GM10847 (cell line): ENCODE measurements around the gene GPR3.

ENCODE experiments used
- POLR2A ChIP-seq: IDR thresholded peaks from 2 replicates; pipeline ENCODE4 v1.6.1; 2011; ENCODE audit not compliant: insufficient read length; ENCODE audit errors: extremely low read depth

Gene GPR3

GRCh38 chr1:27355683-27356082 lies 36.7 kb upstream of the GPR3 start:
- no peak for TF ChIP-seq POLR2A

- TF ChIP-seq POLR2A = no peak
These were observed 36.2 kb upstream of the GPR3 start for GRCh38 chr1:27356277-27356618.

- no peak for TF ChIP-seq POLR2A
These were observed 35.7 kb upstream of the GPR3 start for GRCh38 chr1:27356619-27357280.

GRCh38 chr1:27357281-27358037 lies 35.0 kb upstream of the GPR3 start:
- no peak for TF ChIP-seq POLR2A

DNA sequence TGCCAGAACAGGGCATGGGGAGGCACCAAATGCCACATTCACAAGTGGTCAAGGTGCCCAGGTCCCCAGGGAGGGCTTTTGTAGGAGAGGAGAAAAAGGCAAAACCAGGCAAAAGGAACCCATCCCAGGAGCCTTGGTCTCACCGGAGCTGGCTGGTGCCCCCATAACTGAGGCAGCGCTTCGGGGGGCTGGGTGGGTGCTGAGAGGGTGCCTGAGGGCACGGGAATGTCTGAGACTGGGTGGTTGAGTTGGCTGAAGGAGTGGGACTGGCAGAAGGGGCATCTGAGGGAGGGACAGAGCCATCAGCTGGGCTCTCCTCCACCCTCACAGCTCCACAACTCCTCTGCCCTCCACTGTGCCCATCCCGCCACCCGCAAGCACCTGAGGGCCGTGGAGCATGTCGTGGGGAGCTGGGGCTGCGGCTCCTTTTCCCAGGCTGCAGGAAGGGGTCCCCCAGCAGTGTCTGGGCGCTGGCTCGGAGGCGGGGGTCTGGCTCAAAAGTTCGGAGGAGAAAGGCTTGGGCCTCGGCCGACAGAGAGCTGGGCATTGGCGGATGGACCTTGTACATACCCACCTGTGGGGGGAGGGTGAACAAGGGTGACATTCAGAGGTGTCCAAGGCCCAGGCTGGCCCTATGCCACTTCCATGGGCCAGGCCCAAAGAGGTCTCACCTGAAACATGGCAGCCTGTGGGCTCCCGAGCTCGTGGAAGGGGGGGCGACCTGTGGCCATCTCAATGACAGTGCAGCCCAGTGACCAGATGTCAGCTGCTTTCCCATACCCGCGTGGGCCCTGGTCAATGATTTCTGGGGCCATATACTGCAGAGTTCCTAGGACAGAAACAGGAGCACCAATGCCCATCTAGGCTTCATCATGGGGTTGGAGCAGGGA lies 34.1 kb upstream of the GPR3 start:
- no peak for TF ChIP-seq POLR2A

GRCh38 chr1:27358928-27359313 lies 33.5 kb upstream of the GPR3 start:
- TF ChIP-seq POLR2A = no peak

- TF ChIP-seq POLR2A = no peak
These were observed 32.6 kb upstream of the GPR3 start for GRCh38 chr1:27359822-27360158.

GRCh38 chr1:27360159-27361043 lies 32.0 kb upstream of the GPR3 start:
- TF ChIP-seq POLR2A = no peak

- no peak for TF ChIP-seq POLR2A
These were observed 31.4 kb upstream of the GPR3 start for GRCh38 chr1:27361044-27361402.

DNA sequence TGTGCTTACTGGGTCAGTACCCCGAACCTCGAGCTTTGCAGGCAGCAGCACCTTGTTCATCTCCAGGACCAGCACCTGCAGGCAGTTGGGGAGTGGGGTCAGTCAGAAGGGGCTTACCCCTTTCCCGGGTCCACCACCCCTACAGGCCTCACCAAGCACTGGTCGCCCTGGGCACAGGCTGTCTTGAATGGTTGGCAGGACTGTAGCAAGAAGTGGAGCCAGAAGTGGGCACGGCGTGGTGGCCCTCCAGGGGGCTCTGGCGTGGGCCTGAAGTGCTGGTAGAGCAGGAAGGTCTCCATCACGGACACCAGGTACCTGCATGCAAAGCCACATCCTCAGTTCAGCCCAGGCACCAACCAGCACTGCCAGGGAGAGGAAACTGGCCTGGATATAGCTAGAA lies 30.9 kb upstream of the GPR3 start:
- no peak for TF ChIP-seq POLR2A

DNA sequence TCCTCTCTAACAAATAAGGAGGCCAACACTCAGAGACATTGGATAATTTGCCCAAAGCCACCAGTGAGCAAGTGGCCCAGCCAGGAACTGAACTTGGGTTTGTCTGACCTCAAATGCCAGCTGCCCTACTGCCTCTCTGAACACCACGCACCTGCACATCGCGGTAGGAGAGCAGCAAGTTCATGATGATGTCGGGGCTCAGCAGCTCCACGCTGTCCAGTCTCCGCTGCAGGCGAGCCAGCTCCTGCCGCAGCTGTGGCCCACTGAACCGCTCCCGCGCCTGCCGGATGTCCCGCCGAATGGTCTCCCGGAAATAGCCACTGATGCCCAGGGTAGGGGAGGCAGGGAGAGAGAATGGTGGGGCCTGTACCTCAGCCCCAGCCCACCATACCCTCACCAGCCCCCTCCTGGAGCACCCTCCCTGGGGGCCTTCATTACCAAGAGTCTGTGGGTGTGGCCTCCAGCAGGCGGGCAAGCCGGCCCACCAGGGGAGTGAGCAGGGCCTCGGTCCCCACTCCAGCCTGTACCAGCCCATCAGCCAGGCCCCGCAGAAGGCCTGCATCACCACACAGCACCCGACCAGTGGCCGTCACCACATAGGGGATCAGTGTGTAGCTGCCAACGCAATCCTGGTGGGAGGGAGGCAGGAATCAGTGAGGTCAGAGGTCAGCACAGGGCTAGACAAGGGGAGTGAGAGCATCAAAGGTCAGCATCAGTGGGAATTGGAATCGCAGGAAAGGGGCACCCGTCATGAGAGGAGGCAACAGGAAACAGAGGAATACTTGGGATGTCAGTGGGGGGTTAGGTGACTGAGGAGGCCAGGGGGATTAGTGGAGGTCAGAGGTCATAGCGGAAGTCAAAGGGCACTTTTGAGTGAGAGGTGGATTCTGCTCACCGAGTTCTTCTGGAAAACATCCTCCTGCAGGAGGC lies 28.4 kb upstream of the GPR3 start:
- TF ChIP-seq POLR2A = no peak

DNA sequence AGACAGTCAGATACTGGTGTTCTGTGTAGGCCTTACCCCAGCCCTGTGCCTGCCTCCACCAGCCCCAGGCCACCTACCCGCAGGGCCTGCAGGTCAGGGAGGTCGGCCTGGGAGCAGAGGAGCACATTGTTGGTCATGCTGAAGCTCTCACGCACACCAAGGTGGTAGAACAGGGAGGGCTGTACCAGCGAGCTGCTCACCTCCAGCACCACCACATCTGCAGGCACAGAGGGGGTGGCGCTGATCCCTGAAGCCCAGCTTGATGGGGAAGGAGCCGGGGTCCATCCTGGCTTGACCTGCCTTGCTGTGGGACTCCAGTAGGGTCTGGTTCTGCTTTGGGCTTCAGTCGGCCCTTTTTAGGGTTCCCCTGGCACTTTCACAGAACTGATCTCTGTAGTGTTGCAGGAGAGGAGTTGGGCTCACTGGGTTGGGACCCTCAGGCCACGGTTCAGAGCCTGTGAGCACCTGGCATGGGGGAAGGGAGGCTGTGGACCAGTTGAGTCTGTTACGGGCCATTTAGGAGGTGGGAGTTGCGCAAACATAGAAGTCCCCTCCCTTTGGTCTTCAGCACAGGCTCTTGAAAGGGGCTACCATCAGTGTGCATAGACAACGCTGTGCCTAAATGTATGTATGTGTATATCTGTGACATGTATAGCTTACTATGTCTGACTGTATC lies 27.6 kb upstream of the GPR3 start:
- no peak for TF ChIP-seq POLR2A

DNA sequence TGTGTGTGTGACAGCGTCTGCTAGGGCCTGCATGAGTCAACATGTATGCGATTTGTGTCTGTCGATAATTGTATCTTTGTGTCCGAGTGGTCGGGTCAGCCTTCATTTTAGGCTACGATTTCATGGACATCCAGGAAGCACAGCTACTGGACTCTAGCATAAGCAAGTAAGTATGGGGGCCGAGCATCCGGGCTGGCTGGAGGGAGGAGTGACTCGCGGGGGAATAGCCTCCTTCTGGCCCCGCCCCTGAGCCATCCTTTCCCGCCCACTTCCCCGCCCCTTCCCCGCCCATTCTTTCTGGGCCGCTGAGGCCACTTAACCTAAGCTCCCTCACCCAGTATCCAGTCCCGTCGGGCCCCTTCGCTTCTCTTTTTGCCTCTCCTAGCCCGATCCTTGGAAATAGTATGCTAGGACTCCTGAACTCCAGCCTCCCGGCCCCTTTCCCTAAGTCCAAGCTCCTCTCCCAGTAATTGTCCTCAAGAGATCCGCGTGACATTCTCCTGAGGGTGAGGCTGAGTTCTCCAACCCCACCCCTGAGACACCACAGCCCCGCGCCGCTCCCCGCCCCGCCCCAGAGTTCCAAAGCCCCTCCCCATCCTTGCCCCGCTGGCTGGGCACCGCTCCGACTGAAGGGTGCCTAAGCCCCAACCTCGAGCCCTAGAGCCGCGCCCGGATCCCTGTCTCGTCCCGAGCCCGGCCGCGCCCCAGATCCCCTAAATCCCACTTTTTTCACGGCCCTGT lies 26.9 kb upstream of the GPR3 start:
- no peak for TF ChIP-seq POLR2A
